Fibroblast of skin of left quadriceps (primary cell): Measurements from ENCODE around the gene FHIP1A.

Experiments used
- DNase-seq, 2 experiments: peaks; one replicate each; pipeline ENCODE4 v3.0.0-alpha.2; 2013; ENCODE audit warnings: low read depth in 2 of 2

The FHIP1A gene

GRCh38 chr4:151417766-151418376 lies 8.9 kb downstream of the FHIP1A start:
- DNase-seq: no peak

- peak; percentile 63 to 69 for DNase-seq
These were observed 9.4 kb downstream of the FHIP1A start for GRCh38 chr4:151418385-151418784.

- DNase-seq: no peak
These were observed 9.9 kb downstream of the FHIP1A start for GRCh38 chr4:151418856-151419255.

- DNase-seq: no peak
These were observed 11.4 kb downstream of the FHIP1A start for GRCh38 chr4:151420250-151420807.

GRCh38 chr4:151422854-151423253 lies 13.9 kb downstream of the FHIP1A start:
- DNase-seq: no peak

- no peak for DNase-seq
These were observed 17.5 kb downstream of the FHIP1A start for GRCh38 chr4:151426513-151426912.

- no peak for DNase-seq
These were observed 18.3 kb downstream of the FHIP1A start for GRCh38 chr4:151427266-151427665.

- DNase-seq: no peak
These were observed 19.4 kb downstream of the FHIP1A start for GRCh38 chr4:151428346-151428745.

GRCh38 chr4:151429957-151430570 lies 21.1 kb downstream of the FHIP1A start:
- DNase-seq: no peak

GRCh38 chr4:151430740-151431457 lies 21.9 kb downstream of the FHIP1A start:
- DNase-seq: no peak

- DNase-seq: no peak
These were observed 22.8 kb downstream of the FHIP1A start for GRCh38 chr4:151431728-151432127.

- no peak for DNase-seq
These were observed 23.7 kb downstream of the FHIP1A start for GRCh38 chr4:151432654-151433053.

GRCh38 chr4:151434183-151434860 lies 25.3 kb downstream of the FHIP1A start:
- peak; percentile 49 to 57 for DNase-seq

- DNase-seq: no peak
These were observed 27.1 kb downstream of the FHIP1A start for GRCh38 chr4:151436093-151436518.

- DNase-seq: no peak
These were observed 28.5 kb downstream of the FHIP1A start for GRCh38 chr4:151437505-151437904.

GRCh38 chr4:151438154-151438553 lies 29.2 kb downstream of the FHIP1A start:
- DNase-seq: no peak

- no peak for DNase-seq
These were observed 30.3 kb downstream of the FHIP1A start for GRCh38 chr4:151439320-151439719.

GRCh38 chr4:151442002-151442401 lies 33.0 kb downstream of the FHIP1A start:
- no peak for DNase-seq

GRCh38 chr4:151443247-151443646 lies 34.3 kb downstream of the FHIP1A start:
- no peak for DNase-seq

GRCh38 chr4:151443752-151444151 lies 34.8 kb downstream of the FHIP1A start:
- DNase-seq: no peak

GRCh38 chr4:151446208-151446607 lies 37.2 kb downstream of the FHIP1A start:
- no peak for DNase-seq

- no peak for DNase-seq
These were observed 45.5 kb downstream of the FHIP1A start for GRCh38 chr4:151454513-151454912.
